H9 (cell line): Measurements from ENCODE around the gene SUMO4. TPM values are rescaled to one million over a fixed set of nuclear protein-coding genes. Genes with fewer than 3 reads are reported as not detected.

Experiments
- DNase-seq: peaks from one replicate; pipeline ENCODE4 v3.0.0-alpha.2; 2017
- H2AFZ ChIP-seq: one replicate; pipeline ENCODE4 v1.6.1; 2013; ENCODE audit warnings: mild to moderate bottlenecking, low read length, control low read depth, moderate library complexity
- H2AK5ac ChIP-seq: 2 replicates; pipeline ENCODE4 v1.6.1; 2013; ENCODE audit warnings: low read length, control low read depth, mixed read lengths; ENCODE audit not compliant: insufficient read length
- H2BK120ac ChIP-seq: one replicate; pipeline ENCODE4 v1.6.1; 2013; ENCODE audit warnings: low read depth, mild to moderate bottlenecking, low read length, control low read depth, inconsistent platforms; ENCODE audit not compliant: poor library complexity, severe bottlenecking
- H2BK12ac ChIP-seq: 2 replicates; pipeline ENCODE4 v1.6.1; 2013; ENCODE audit warnings: low read length, control low read depth, mixed read lengths, low read depth; ENCODE audit not compliant: insufficient read length
- H2BK15ac ChIP-seq: 2 replicates; pipeline ENCODE4 v1.6.1; 2013; ENCODE audit warnings: low read depth, low read length, control low read depth
- H2BK20ac ChIP-seq: one replicate; pipeline ENCODE4 v1.6.1; 2013; ENCODE audit warnings: low read depth, mild to moderate bottlenecking, low read length, control low read depth, inconsistent platforms; ENCODE audit not compliant: poor library complexity, severe bottlenecking
- H2BK5ac ChIP-seq: 2 replicates; pipeline ENCODE4 v1.6.1; 2013; ENCODE audit warnings: low read length, control low read depth, mixed read lengths; ENCODE audit not compliant: insufficient read length
- H3K14ac ChIP-seq: 2 replicates; pipeline ENCODE4 v1.6.1; 2013; ENCODE audit warnings: low read length, control low read depth; ENCODE audit not compliant: insufficient read depth
- H3K18ac ChIP-seq: 2 replicates; pipeline ENCODE4 v1.6.1; 2013; ENCODE audit warnings: low read depth, mild to moderate bottlenecking, mixed read lengths, low read length, control low read depth; ENCODE audit not compliant: insufficient read length
- H3K23ac ChIP-seq: 2 replicates; pipeline ENCODE4 v1.6.1; 2013; ENCODE audit warnings: low read length, control low read depth, mixed read lengths, low read depth; ENCODE audit not compliant: insufficient read length
- H3K23me2 ChIP-seq: 2 replicates; pipeline ENCODE4 v1.6.1; 2013; ENCODE audit warnings: low read depth, mild to moderate bottlenecking, mixed read lengths, low read length, control low read depth; ENCODE audit not compliant: insufficient read length, poor library complexity, severe bottlenecking
- H3K27ac ChIP-seq: 2 replicates; pipeline ENCODE4 v1.5.1; 2013; ENCODE audit warnings: low read length, control low read depth, mixed read lengths, low read depth; ENCODE audit not compliant: insufficient read length
- H3K27me3 ChIP-seq: 2 replicates; pipeline ENCODE4 v1.6.1; 2013; ENCODE audit warnings: low read length, control low read depth, inconsistent platforms; ENCODE audit not compliant: insufficient read depth
- H3K4ac ChIP-seq: 2 replicates; pipeline ENCODE4 v1.6.1; 2013; ENCODE audit warnings: low read depth, mild to moderate bottlenecking, control low read depth, inconsistent platforms, low read length, moderate library complexity
- H3K4me1 ChIP-seq: 2 replicates; pipeline ENCODE4 v1.6.1; 2013; ENCODE audit warnings: low read length, control low read depth, inconsistent platforms; ENCODE audit not compliant: insufficient read depth
- H3K4me2 ChIP-seq: 2 replicates; pipeline ENCODE4 v1.6.1; 2013; ENCODE audit warnings: low read length, control low read depth, mixed read lengths; ENCODE audit not compliant: insufficient read length, insufficient read depth
- H3K56ac ChIP-seq: 2 replicates; pipeline ENCODE4 v1.6.1; 2013; ENCODE audit warnings: low read depth, mild to moderate bottlenecking, mixed read lengths, low read length, control low read depth; ENCODE audit not compliant: insufficient read length
- H3K79me1 ChIP-seq: 2 replicates; pipeline ENCODE4 v1.6.1; 2013; ENCODE audit warnings: low read depth, mild to moderate bottlenecking, moderate library complexity, low read length, control low read depth, inconsistent platforms; ENCODE audit not compliant: insufficient read depth, poor library complexity, severe bottlenecking
- H3K79me2 ChIP-seq: 2 replicates; pipeline ENCODE4 v1.6.1; 2013; ENCODE audit warnings: low read length, control low read depth, inconsistent platforms; ENCODE audit not compliant: insufficient read depth
- H3K9ac ChIP-seq: 2 replicates; pipeline ENCODE4 v1.6.1; 2013; ENCODE audit warnings: low read length, control low read depth, mixed read lengths; ENCODE audit not compliant: insufficient read length; ENCODE audit errors: extremely low read depth
- H3K9me3 ChIP-seq: one replicate; pipeline ENCODE4 v1.6.1; 2013; ENCODE audit warnings: low read depth, low read length, inconsistent platforms; ENCODE audit not compliant: control insufficient read depth
- H3T11ph ChIP-seq: one replicate; pipeline ENCODE4 v1.6.1; 2013; ENCODE audit warnings: mild to moderate bottlenecking, low read length, control low read depth, inconsistent platforms
- H4K20me1 ChIP-seq: one replicate; pipeline ENCODE4 v1.6.1; 2013; ENCODE audit not compliant: control insufficient read depth, insufficient read length, insufficient read depth
- H4K5ac ChIP-seq: 2 replicates; pipeline ENCODE4 v1.6.1; 2013; ENCODE audit warnings: low read depth, mild to moderate bottlenecking, mixed read lengths, low read length, control low read depth; ENCODE audit not compliant: insufficient read length
- H4K8ac ChIP-seq: replicated peaks from 2 replicates; pipeline ENCODE4 v1.6.1; 2013; ENCODE audit warnings: low read length, control low read depth, mixed read lengths, low read depth; ENCODE audit not compliant: insufficient read length
- H4K91ac ChIP-seq: 2 replicates; pipeline ENCODE4 v1.6.1; 2013; ENCODE audit warnings: low read depth, mild to moderate bottlenecking, moderate library complexity, mixed read lengths, low read length, control low read depth; ENCODE audit not compliant: insufficient read length
- H3K27ac Mint-ChIP-seq, 3 experiments: 2 replicates in 2 of 3; 3 replicates in 1 of 3; pipeline ENCODE4 v1.8.0; 2020 to 2021; ENCODE audit warnings: mixed read lengths in 3 of 3, mild to moderate bottlenecking in 1 of 3, moderate library complexity in 1 of 3
- H3K27me3 Mint-ChIP-seq: 2 replicates; pipeline ENCODE4 v1.8.0; 2021; ENCODE audit warnings: low read depth, mild to moderate bottlenecking, moderate library complexity, mixed read lengths
- H3K36me3 Mint-ChIP-seq, 3 experiments: 2 replicates in 2 of 3; 3 replicates in 1 of 3; pipeline ENCODE4 v1.8.0; 2020 to 2021; ENCODE audit warnings: low read depth in 3 of 3, mixed read lengths in 3 of 3; ENCODE audit not compliant: insufficient read depth in 1 of 3
- H3K4me1 Mint-ChIP-seq, 2 experiments: 2 replicates each; pipeline ENCODE4 v1.8.0; 2020; ENCODE audit warnings: mixed read lengths in 2 of 2
- H3K4me3 Mint-ChIP-seq, 2 experiments: 2 replicates in 1 of 2; 3 replicates in 1 of 2; pipeline ENCODE4 v1.8.0; 2020 to 2021; ENCODE audit warnings: mild to moderate bottlenecking in 2 of 2, mixed read lengths in 2 of 2, moderate library complexity in 1 of 2
- H3K9me3 Mint-ChIP-seq, 2 experiments: 2 replicates in 1 of 2; 3 replicates in 1 of 2; pipeline ENCODE4 v1.8.0; 2020; ENCODE audit warnings: mild to moderate bottlenecking in 2 of 2, mixed read lengths in 2 of 2, moderate library complexity in 1 of 2
- CTCF ChIP-seq: fragments of 200-600 bp; sonication (generic); conservative IDR thresholded peaks from 3 replicates; pipeline ENCODE4 v1.8.0; 2021; ENCODE audit warnings: antibody characterized with exemption, mild to moderate bottlenecking
- WGBS: extraction: QIAGEN DNeasy Blood & Tissue Kit; methylation state at CpG from one replicate; pipeline ENCODE4 v1.1.7; 2013; ENCODE audit warnings: missing lambda C conversion rate, low lambda C conversion rate, mixed read lengths; ENCODE audit not compliant: insufficient read length; ENCODE audit errors: extremely low coverage; 5-methylcytosine and 5-hydroxymethylcytosine counted together
- total RNA-seq: library from RNA; stranded (reverse); gene quantifications from 2 replicates; pipeline ENCODE4 v1.2.1, GENCODE V29; 2021

The SUMO4 gene
- total RNA-seq, 1 experiment from 2014 or later, result 1.5 TPM

- no peak overlapping the region for H3K4me2 ChIP-seq
- Mint-ChIP-seq H3K36me3 (peaks cover 19 to 53% (median 50%) of the 10 kb centered on the region in 3 experiments; a peak in 6 of 7 replicates), H3K9me3 (no peaks in the 10 kb centered on the region), H3K27me3 (no peaks in the 10 kb centered on the region), H3K4me1 (no peaks in the 10 kb centered on the region), H3K27ac (no peak overlapping the region), H3K4me3 (no peak overlapping the region)
- H3K9me3 ChIP-seq, result no peaks in the 10 kb centered on the region
- no peak overlapping the region for H2AFZ ChIP-seq
- no peaks in the 10 kb centered on the region for H4K20me1 ChIP-seq
- WGBS, result no CpG with 5 or more reads among the region's 3 CpGs
- no peak overlapping the region for H3T11ph ChIP-seq
- H3K18ac ChIP-seq, result no peak overlapping the region
- H3K9ac ChIP-seq, result no peak overlapping the region
- no peak overlapping the region for H2BK20ac ChIP-seq
- no peak overlapping the region for H3K27ac ChIP-seq
- H3K4me1 ChIP-seq, result no peaks in the 10 kb centered on the region
- H3K56ac ChIP-seq, result no peak overlapping the region
- no peak overlapping the region for H2BK15ac ChIP-seq
- no peak overlapping the region for H2BK120ac ChIP-seq
- no peak overlapping the region for H4K8ac ChIP-seq
- H2AK5ac ChIP-seq, result no peak overlapping the region
- no peak overlapping the region for H3K23ac ChIP-seq
- H2BK12ac ChIP-seq, result no peak overlapping the region
- no peak overlapping the region for H3K14ac ChIP-seq
- no peaks in the 10 kb centered on the region for H3K79me1 ChIP-seq
- no peak for DNase-seq
- H3K23me2 ChIP-seq, result no peaks in the 10 kb centered on the region
- TF ChIP-seq CTCF, result no peak
- no peak overlapping the region for H3K4ac ChIP-seq
- H3K79me2 ChIP-seq, result no peaks in the 10 kb centered on the region
- no peak overlapping the region for H4K91ac ChIP-seq
- H2BK5ac ChIP-seq, result no peak overlapping the region
- H4K5ac ChIP-seq, result no peak overlapping the region
- H3K27me3 ChIP-seq, result no peaks in the 10 kb centered on the region
These were observed 3.5 kb downstream of the SUMO4 start for GRCh38 chr6:149403534-149403933.
